HG03108 (cell line): ENCODE measurements around the gene RAB36.

Experiments used
- ATAC-seq: cut with Tn5 transposase; IDR thresholded peaks from one replicate; pipeline ENCODE4 v1.9.1; 2021; ENCODE audit warnings: moderate library complexity; ENCODE audit not compliant: unreplicated experiment

RAB36 gene

GRCh38 chr22:23203452-23204124 is 58.3 kb downstream of the RAB36 start:
- no peak for ATAC-seq

DNA sequence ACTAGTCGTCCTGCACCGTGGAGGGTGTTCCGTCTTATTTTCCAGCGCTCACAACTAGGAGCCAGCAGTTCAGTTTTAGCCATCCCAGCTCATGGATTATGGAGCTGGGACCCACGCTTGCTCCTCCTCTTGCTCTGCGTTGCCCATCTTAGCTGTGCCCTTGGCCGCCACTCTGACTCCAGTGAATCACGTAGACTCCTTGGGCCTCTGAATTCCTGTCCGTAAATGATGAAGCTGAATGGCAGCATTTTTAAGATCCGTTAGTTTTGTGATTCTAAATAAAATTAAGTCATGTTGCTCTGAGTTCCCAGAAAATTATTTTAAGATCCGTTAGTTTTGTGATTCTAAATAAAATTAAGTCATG is 58.8 kb downstream of the RAB36 start:
- no peak for ATAC-seq

DNA sequence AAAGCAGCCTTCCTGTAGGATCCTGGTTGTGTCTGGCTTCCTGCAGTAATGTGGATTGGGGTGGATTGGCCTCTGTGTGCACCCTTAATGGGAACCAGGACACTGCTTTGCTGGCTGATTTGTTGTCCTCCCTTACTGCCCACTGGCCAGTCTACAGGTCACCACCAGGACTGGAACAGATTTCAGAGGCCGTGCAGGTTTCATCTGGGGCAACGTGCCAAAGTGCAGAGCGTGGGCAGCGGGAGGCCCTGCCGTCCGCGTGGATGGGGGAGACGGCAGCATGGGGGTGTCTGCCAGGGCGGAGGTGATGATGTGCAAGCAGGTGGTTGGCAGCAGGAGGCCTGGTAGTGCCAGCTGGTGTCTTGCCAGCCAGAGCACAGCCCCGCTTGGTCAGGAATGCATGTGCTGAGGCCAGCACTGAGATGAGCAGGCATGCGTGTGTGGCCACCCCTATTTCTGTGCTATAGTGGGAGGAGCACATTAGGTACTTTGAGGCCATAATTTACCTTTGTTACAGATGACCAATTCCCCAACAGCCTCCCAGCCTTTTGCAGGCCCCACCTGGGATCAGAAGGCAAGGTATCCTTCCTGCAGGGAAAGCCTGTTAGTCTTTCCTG is 59.4 kb downstream of the RAB36 start:
- no peak for ATAC-seq

- ATAC-seq: no peak
These were observed 60.2 kb downstream of the RAB36 start for GRCh38 chr22:23205339-23206049.

- no peak for ATAC-seq
These were observed 61.6 kb downstream of the RAB36 start for GRCh38 chr22:23206915-23207314.

DNA sequence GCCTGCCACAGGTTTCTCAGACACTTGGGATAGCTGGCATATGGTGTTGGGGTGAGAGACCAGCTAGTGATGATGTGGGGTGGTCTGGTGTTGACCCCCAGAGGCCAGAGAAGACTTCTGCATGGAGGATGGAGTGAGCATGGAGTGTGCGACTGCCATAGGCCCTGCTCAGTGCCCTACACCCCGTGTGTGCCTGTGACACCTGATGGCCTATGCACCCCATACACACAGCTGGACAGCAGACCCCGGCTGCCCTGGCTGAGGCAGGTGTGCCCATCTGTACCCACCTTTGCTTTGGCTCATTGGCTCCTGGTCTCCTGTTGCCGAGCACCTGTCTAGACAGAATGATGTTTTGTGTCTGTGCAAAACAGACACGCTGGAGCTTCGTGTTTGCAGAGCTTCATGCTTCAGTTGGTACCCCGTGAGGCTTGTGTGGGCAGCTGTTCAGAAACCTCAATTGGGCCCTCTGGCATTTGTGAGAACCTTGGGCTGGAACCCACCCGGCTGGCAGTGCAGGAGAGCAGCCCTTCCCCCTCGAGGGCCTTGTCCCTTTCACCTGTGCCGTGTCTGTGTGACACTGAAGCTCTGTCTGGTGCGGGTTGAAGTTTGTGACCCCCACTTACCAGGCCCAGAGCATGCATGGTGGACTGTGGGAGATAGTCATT is 62.6 kb downstream of the RAB36 start:
- no peak for ATAC-seq

DNA sequence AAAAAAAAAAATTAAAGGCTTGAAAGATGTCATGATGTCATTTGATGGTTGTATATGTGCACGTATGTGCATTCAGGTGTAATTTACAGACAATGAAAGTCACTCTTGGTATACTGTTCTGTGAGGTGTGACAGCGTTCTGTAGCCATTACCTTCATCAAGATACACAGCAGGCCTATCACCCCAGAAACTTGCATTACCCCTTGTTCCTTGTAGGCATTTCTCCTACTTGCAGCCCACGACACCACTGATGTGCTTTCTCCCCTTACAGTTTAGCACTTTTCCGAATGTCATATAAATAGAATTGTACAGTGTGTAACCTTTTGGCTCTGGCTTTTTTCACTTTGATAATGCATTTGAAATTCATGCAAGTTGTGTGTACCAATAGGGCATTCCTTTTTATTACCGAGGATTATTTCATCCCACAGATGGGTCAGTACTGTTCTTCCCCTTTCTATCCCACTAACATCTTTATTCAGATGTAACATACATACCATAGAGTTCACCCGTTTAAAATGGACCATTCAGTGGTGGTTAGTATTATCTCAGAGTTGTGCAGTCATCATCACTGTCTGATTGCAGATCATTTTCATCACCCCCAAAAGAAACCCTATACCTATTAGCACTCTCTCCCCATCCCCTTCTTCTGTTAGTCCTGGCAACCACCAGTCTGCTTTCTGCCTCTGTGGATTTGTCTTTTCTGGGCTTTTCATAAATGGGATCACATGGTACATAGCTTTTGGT is 65.3 kb downstream of the RAB36 start:
- no peak for ATAC-seq

DNA sequence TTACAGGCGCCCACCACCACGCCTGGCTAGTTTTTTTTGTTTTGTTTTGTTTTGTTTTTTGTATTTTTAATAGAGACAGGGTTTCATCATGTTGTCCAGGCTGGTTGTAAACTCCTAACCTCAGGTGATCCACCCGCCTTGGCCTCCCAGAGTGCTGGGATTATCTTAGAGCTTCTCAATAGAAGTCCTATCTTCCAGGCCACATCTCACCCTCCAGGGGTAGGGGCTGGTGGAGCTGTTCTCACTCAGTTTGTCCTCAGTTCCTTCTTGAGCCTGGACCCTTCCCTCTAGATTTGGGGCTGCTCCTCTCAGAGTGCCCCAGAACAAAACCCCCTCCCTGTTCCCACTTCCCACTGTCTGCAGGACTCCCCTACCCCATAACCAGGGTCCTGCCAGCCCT is 66.3 kb downstream of the RAB36 start:
- no peak for ATAC-seq

- ATAC-seq: no peak
These were observed 67.1 kb downstream of the RAB36 start for GRCh38 chr22:23212061-23213021.

- ATAC-seq: no peak
These were observed 67.8 kb downstream of the RAB36 start for GRCh38 chr22:23213022-23213555.

DNA sequence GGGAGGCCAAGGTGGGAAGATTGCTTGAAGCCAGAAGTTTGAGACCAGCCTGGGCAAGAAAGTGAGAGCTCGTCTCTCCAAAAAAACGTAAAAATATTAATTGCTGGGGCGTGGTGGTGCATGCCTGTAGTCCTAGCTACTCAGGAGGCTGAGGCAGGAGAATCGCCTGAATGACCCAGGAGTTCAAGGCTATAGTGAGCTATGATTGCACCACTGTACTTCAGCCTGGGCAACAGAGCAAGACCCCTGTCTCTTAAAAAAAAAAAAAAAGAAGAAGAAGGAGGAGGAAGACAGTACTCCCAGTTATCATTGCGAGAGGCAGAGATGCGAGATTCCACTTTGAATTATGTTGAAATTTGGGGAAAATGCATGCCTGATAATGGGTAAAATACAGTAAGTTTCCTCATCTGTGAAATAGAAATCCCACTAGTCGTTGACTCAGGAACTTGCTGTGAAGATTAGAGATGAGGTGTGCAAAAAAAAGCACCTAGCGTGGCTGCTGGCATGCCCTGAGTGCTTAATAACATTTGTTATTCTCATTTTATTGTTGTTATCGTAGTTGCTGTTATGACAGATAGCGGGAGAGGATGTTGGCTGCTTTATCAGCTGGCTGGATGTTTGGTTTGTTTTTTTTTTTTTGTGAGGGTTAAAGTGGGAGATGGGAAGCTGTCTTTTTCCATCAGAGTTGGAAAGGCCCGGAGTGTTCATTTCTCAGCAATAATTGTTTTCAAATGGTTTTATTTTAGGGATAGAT is 68.5 kb downstream of the RAB36 start:
- ATAC-seq: no peak
